Kidney (tissue), 22 donors: ENCODE results near the gene SLC6A19. TPM values are rescaled to one million over a fixed set of nuclear protein-coding genes. Genes with fewer than 3 reads are reported as not detected.

ENCODE experiments used
- DNase-seq, 5 donors: peaks; one replicate each; pipeline ENCODE4 v3.0.0-alpha.2; 2013 to 2020
- FAIRE-seq: peaks from 2 replicates; lab custom pipeline; 2012; peaks lifted over from hg19 to GRCh38; lab: Jason Lieb, UNC
- H3K27ac ChIP-seq, 2 donors: one replicate each; pipeline ENCODE4 v1.7.0; 2013; ENCODE audit warnings: low read depth in 2 of 2, low read length in 2 of 2, inconsistent platforms in 1 of 2
- H3K27me3 ChIP-seq: one replicate; pipeline ENCODE4 v1.7.1; 2013; ENCODE audit warnings: low read length, inconsistent platforms; ENCODE audit not compliant: control insufficient read depth, insufficient read depth
- H3K36me3 ChIP-seq, 3 donors: one replicate each; pipeline versions ENCODE4 v1.7.0 to v1.7.1; 2013; ENCODE audit warnings: low read length in 3 of 3, control low read depth in 1 of 3, inconsistent platforms in 1 of 3; ENCODE audit not compliant: insufficient read depth in 3 of 3, control insufficient read depth in 2 of 3
- H3K4me1 ChIP-seq, 3 donors: one replicate each; pipeline versions ENCODE4 v1.7.0 to v1.7.1; 2013; ENCODE audit warnings: low read length in 3 of 3, inconsistent platforms in 1 of 3, low read depth in 1 of 3; ENCODE audit not compliant: control insufficient read depth in 2 of 3, insufficient read depth in 2 of 3
- H3K4me3 ChIP-seq, 3 donors: one replicate each; pipeline versions ENCODE4 v1.7.0 to v1.8.1; 2013; ENCODE audit warnings: low read length in 3 of 3, control low read depth in 1 of 3, inconsistent platforms in 1 of 3
- H3K9ac ChIP-seq, 3 donors: one replicate each; pipeline versions ENCODE4 v1.7.0 to v1.7.1; 2013; ENCODE audit warnings: low read length in 3 of 3, control low read depth in 1 of 3, inconsistent platforms in 1 of 3
- H3K9me3 ChIP-seq, 3 donors: one replicate each; pipeline versions ENCODE4 v1.7.0 to v1.7.1; 2013; ENCODE audit warnings: low read length in 3 of 3, control low read depth in 1 of 3, inconsistent platforms in 1 of 3; ENCODE audit not compliant: control insufficient read depth in 2 of 3, insufficient read depth in 1 of 3
- intact Hi-C: fragments of 100-400 bp; cut with DNase I; formaldehyde crosslinking; loops from one replicate; pipeline ENCODE4 v1.11.1; 2022
- long read RNA-seq, 10 donors: library from polyadenylated mRNA in 1 of 10; unstranded in 1 of 10; transcript quantifications; one replicate each; pipeline ENCODE4 v2.0.0 and lab custom pipeline, GENCODE V29; 2021 to 2026
- polyA plus RNA-seq: library from polyadenylated mRNA; stranded (reverse); fragments of 350-450 nt; fragmentation: Illumina TruSeq; extraction: RNeasy Lipid Tissue Mini Kit (QIAGEN cat#74804); gene quantifications from one replicate; pipeline ENCODE4 v1.2.3, GENCODE V29; 2014; ENCODE audit warnings: low read depth, low replicate concordance; ENCODE audit not compliant: insufficient read depth
- total RNA-seq: library from RNA; stranded (reverse); fragmentation: NEBNext Ultra II Directional; extraction: Animal tissue kit (Norgen Biotek cat#: 25700); gene quantifications from one replicate; pipeline ENCODE4 v1.2.1, GENCODE V29; 2021
- TF ChIP-seq, protein P1 (sequence below): IDR thresholded peaks from 3 replicates; pipeline ENCODE4 v1.5.1; 2012; ENCODE audit warnings: mild to moderate bottlenecking, moderate library complexity, borderline replicate concordance; ENCODE audit not compliant: insufficient read depth; ENCODE audit errors: extremely low read depth
- donor health status: control.
- donor health status: control.
- donor health status: control.
- donor health status: control.
- donor health status: control.
- donor health status: DM: yes; HTN: yes; CAD: no.
- donor health status: Normal renal cell carcinoma (clear cell type).

SLC6A19 gene
- total RNA-seq (2.2 TPM), polyA plus RNA-seq (69.3 TPM)
- long read RNA-seq, donor 1, full-length matches to known transcripts = 2 of 2 reads
- long read RNA-seq, donor 1, partial matches to known transcripts = 0 of 2 reads
- long read RNA-seq, donor 1, other reads (novel, unspliced or antisense) = 0 of 2 reads
- long read RNA-seq, donor 2, full-length matches to known transcripts = 12 of 12 reads
- long read RNA-seq, donor 2, partial matches to known transcripts = 0 of 12 reads
- long read RNA-seq, donor 2, other reads (novel, unspliced or antisense) = 0 of 12 reads
- long read RNA-seq, donor 3, full-length matches to known transcripts = 15 of 15 reads
- long read RNA-seq, donor 3, partial matches to known transcripts = 0 of 15 reads
- long read RNA-seq, donor 3, other reads (novel, unspliced or antisense) = 0 of 15 reads
- long read RNA-seq, donor 4, full-length matches to known transcripts = 5 of 10 reads
- long read RNA-seq, donor 4, partial matches to known transcripts = 5 of 10 reads
- long read RNA-seq, donor 4, other reads (novel, unspliced or antisense) = 0 of 10 reads
- long read RNA-seq, donor 5 = 0 reads
- long read RNA-seq, donor 6 = 0 reads
- long read RNA-seq, donor 7, partial matches to known transcripts = 0 of 1 reads
- long read RNA-seq, donor 7, other reads (novel, unspliced or antisense) = 1 of 1 reads
- long read RNA-seq, donor 8, full-length matches to known transcripts = 3 of 3 reads
- long read RNA-seq, donor 8, partial matches to known transcripts = 0 of 3 reads
- long read RNA-seq, donor 8, other reads (novel, unspliced or antisense) = 0 of 3 reads
- long read RNA-seq, donor 9, full-length matches to known transcripts = 6 of 6 reads
- long read RNA-seq, donor 9, partial matches to known transcripts = 0 of 6 reads
- long read RNA-seq, donor 9, other reads (novel, unspliced or antisense) = 0 of 6 reads
- long read RNA-seq, donor 10, full-length matches to known transcripts = 10 of 63 reads
- long read RNA-seq, donor 10, partial matches to known transcripts = 53 of 63 reads
- long read RNA-seq, donor 10, other reads (novel, unspliced or antisense) = 0 of 63 reads

DNA sequence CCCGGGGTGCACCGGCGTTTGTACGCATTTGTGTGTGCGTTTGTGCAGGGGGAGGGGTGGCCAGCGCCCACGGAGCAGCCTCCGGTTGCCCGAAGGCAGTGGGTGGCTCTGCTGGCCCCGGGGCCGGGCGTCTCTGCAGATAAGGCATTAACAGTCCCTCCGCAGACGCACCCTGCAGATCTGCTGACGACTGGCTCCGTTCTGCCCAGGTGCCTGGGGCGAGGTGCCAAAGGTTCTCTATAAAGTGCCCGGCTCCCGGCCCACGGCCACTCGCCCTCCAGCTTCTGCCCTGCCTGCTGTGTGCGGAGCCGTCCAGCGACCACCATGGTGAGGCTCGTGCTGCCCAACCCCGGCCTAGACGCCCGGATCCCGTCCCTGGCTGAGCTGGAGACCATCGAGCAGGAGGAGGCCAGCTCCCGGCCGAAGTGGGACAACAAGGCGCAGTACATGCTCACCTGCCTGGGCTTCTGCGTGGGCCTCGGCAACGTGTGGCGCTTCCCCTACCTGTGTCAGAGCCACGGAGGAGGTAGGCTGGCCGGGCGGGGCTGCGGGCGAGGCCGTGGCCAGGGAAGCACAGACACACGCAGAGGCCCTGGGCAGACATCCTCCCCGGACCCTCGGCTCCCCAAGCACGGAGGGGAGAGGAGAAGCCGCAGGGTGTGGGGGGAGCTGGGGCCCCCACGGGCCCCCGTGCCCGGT, at the start of gene SLC6A19:
Gene SLC6A19, plus strand, starts transcription at position 269 of the 699 bp plus-strand sequence. Its CDS starts 56 bp downstream, at position 325.
- TF ChIP-seq, protein P1, sequence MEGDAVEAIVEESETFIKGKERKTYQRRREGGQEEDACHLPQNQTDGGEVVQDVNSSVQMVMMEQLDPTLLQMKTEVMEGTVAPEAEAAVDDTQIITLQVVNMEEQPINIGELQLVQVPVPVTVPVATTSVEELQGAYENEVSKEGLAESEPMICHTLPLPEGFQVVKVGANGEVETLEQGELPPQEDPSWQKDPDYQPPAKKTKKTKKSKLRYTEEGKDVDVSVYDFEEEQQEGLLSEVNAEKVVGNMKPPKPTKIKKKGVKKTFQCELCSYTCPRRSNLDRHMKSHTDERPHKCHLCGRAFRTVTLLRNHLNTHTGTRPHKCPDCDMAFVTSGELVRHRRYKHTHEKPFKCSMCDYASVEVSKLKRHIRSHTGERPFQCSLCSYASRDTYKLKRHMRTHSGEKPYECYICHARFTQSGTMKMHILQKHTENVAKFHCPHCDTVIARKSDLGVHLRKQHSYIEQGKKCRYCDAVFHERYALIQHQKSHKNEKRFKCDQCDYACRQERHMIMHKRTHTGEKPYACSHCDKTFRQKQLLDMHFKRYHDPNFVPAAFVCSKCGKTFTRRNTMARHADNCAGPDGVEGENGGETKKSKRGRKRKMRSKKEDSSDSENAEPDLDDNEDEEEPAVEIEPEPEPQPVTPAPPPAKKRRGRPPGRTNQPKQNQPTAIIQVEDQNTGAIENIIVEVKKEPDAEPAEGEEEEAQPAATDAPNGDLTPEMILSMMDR = no peak
- intact Hi-C loops = no loop called here
- H3K27ac ChIP-seq = peak within 1 kb of the TSS in 1 of 2 donors; percentile 51
- DNase-seq = peak in 1 of 5 donors; percentile 74
- H3K9ac ChIP-seq = peak within 1 kb of the TSS in 1 of 3 donors; percentile 26
- peaks cover 0 to 2% (median 0%) of the 10 kb centered on the region in 3 donors for H3K4me1 ChIP-seq
- no peaks in the 10 kb centered on the region for H3K9me3 ChIP-seq
- peak within 1 kb of the TSS in 2 of 3 donors; percentile 45 to 67 for H3K4me3 ChIP-seq
- H3K36me3 ChIP-seq = no peaks in the 10 kb centered on the region
- H3K27me3 ChIP-seq = peaks cover 2% of the 10 kb centered on the region
- no peak for FAIRE-seq

GRCh38 chr5:1152156-1152555, 49.2 kb upstream of the SLC6A19 start:
- Histone ChIP-seq H3K27ac (no peak overlapping the region), H3K36me3 (no peaks in the 10 kb centered on the region), H3K9me3 (no peaks in the 10 kb centered on the region), H3K27me3 (peaks cover 3% of the 10 kb centered on the region), H3K4me3 (no peak overlapping the region), H3K9ac (no peak overlapping the region), H3K4me1 (no peaks in the 10 kb centered on the region)
- TF ChIP-seq, protein P1 = no peak
- DNase-seq (no peak), FAIRE-seq (no peak)
- intact Hi-C loops = loop anchor here (10.0 kb wide), 1 partner anchor 217 kb away; no protein-coding TSS in a partner anchor

GRCh38 chr5:1152771-1153282, 48.6 kb upstream of the SLC6A19 start:
- TF ChIP-seq, protein P1 = no peak
- Histone ChIP-seq H3K9me3 (no peaks in the 10 kb centered on the region), H3K27me3 (peaks cover 3% of the 10 kb centered on the region), H3K9ac (no peak overlapping the region), H3K27ac (no peak overlapping the region), H3K4me1 (no peaks in the 10 kb centered on the region), H3K36me3 (no peaks in the 10 kb centered on the region), H3K4me3 (no peak overlapping the region)
- FAIRE-seq (no peak), DNase-seq (no peak)
- intact Hi-C loops = loop anchor here (10.0 kb wide), 1 partner anchor 218 kb away; no protein-coding TSS in a partner anchor
